Fibroblast of skin of right biceps (primary cell): ENCODE results near the gene TF.

Source experiments
- DNase-seq: peaks from one replicate; pipeline ENCODE4 v3.0.0-alpha.2; 2013

Gene TF

DNA sequence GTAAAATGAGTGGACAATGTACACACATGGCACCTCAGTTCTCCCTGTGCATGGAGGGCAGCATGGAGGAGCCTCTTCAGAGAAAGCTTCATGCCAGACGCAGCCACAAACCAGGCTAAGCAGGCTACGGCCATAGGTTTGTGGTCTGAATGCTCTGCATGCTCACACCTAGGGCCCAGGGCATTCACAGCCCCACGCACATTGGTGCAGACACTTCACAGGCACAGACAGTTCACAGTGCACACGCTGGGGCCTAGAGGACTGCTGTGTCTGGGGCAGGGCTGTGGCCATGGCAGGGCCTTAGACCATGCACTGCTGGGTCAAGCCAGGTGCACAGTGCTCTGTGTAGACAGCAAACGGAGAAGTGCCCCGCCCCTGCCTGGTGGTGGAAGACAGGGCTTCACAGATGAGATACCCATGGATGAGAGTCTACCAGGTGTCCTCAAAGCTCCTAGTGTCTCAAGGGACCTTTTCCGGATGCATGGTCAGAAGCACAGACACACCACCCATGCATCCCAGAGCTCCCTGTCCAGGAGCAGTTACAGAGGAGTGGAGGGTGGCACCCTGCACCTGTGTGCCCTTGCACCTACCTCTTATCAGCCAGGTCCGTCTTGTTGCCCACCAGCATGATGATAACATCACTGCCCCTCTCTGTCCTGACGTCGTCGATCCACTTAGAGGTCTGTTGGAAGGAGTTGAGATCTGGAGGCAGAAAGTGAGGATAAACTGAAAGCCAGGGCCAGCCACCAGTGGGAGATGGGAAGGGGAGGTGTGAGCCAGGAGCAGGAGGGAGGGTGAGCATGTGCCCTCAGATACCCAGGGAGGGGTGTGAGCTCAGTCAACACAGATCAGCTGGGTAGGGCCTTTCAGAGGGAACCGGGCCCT is 93.0 kb downstream of the TF start:
- no peak for DNase-seq

DNA sequence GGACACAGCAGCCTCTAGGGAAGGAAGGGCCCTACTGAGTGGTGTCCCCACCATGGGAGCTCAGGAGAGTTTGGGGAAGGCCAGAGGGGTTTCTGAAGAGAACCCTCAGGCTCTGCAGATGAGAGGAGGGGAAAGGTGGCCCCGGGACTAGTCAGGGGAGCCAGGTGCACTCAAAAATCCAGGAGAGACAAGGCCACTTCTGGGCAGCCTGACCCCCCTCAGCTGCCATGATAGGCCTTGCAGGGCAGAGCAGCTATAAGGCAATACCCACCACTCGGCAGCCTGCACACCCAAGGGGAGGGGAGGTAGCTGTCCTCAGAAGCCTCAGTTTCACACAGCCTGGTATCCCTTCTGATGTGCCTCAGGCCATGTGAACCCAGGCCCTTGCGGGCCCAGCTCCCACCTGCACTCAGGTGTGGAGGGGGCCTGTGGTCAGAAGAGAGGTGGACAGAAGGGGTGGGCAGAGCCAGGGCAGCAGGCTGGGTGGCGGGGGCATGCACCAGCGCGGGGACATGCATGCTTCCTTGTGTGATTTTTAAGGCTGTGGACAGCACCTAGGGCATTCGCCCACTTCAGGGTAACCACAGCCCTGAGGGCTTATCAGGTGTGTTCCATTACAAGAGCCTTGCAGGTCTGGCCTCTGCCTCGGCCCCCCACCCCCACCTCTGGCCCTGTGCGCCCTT is 94.0 kb downstream of the TF start:
- no peak for DNase-seq

GRCh38 chr3:133840767-133841166 is 94.6 kb downstream of the TF start:
- DNase-seq, result no peak

DNA sequence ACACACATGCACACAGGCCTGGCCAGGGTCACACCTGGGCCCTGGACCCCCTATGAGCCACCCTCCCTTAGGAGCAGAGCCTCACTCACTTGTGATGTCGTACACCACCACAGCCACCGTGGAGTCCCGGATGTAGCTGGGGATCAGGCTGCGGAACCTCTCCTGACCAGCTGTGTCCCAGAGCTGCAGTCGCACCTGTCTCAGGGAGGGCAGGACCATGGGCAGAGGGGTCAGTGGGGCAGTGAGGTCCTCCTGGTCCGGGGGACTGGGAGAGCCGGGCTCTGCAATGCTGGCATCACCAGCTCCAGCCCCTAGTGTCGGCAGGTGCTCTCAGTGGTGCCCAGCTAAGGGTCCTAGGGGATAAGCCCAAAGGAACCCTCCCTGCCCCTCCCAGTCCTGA is 95.0 kb downstream of the TF start:
- DNase-seq, result no peak

GRCh38 chr3:133842158-133842557 is 96.0 kb downstream of the TF start:
- no peak for DNase-seq

DNA sequence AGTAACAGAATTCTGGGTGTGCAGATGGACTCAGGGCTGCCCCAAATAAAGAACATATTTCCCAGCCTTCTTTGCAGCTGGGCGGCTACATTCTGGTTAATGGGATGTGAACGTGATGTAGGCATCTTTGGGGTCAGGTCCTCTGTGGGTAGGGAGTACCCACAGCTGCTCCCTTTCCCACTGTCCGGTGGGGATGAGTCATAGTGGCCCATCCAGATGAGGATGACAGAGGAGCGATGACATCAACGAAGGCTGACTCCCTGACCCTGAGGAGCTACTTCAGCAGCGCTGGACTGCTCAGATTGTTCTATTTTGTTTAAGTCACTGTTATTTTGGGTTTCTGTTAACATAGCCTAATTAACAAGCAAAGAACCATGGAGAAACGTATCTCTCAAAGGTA is 97.4 kb downstream of the TF start:
- DNase-seq, result peak; percentile 5

- DNase-seq, result no peak
These were observed 98.9 kb downstream of the TF start for GRCh38 chr3:133845127-133845526.
